Stimulated activated CD8-positive, alpha-beta memory T cell treated with anti-CD3 and anti-CD28 coated beads, Interleukin-2, amount 100 ng/mL, for 1 hour (primary cell): ENCODE results near the gene ACSS3.
"Not testable (repeated sequence)": the region's sequence is repeated elsewhere in the genome, so short reads cannot be mapped to it uniquely, and the experiment has no call there.

Experiments
- DNase-seq, 2 donors: peaks; one replicate each; pipeline ENCODE4 v3.0.0-alpha.2; 2020; ENCODE audit warnings: low read depth in 2 of 2

Gene ACSS3

GRCh38 chr12:81167694-81168093 is 89.8 kb downstream of the ACSS3 start:
- DNase-seq = no peak

- no peak for DNase-seq
Observed at GRCh38 chr12:81168445-81168844, 90.6 kb downstream of the ACSS3 start.

GRCh38 chr12:81170072-81170471 is 92.2 kb downstream of the ACSS3 start:
- no peak for DNase-seq

DNA sequence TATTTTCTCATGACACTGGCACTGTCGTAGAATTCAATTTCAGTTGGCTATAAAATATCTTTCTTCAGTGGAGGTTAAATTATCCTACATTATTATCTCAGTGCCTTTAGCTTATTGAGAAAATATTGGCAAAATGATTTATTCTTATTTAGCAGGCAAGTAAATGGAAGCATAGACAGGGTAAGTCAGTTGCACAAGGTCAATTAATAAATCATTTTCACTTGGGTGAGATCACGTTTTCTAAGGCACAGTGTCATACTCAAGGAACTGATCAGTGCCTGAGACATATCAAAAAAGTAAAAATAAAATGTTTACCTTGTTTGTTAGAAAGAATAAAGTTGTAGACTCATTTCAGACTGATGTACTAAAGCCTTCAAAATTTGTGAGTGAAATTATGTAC is 95.0 kb downstream of the ACSS3 start:
- no peak for DNase-seq

DNA sequence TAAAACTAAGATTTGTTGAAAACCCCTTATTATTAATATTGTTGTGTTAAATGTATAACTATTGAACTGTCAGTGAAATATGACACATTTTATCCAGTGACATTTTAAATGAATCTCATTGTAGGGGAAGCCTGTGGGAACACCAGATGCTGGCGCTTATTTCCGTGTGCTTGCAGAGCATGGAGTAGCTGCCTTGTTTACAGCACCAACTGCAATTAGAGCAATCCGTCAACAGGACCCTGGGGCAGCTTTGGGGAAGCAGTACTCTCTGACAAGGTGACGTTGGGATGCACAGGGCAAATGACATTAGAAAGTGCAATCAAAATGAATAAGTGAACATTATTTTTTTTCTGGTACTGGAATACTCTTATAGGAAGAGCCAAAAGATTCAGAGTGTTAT is 96.8 kb downstream of the ACSS3 start:
- DNase-seq = no peak

- no peak for DNase-seq
Observed at GRCh38 chr12:81176796-81177195, 98.9 kb downstream of the ACSS3 start.

- no peak for DNase-seq
Observed at GRCh38 chr12:81181691-81182090, 103.8 kb downstream of the ACSS3 start.

DNA sequence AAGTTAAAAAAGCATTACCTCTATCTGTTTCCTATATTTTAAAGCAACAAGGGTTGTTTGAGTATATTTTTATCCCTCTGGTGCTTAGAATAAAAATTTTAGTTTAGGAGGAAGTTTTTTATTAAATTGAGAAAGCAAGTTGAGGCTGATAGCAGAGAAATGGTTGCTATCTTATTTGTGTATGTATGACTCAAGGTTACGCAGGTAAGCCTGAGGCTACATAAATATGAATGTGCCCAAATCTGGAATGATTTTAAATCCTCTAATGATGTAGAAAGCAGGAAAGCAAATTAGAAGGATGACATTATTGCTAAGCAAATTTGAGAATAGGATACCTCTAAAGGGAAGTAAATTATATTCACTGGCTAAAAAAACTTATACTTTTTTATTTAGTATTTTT is 109.8 kb downstream of the ACSS3 start:
- no peak for DNase-seq

DNA sequence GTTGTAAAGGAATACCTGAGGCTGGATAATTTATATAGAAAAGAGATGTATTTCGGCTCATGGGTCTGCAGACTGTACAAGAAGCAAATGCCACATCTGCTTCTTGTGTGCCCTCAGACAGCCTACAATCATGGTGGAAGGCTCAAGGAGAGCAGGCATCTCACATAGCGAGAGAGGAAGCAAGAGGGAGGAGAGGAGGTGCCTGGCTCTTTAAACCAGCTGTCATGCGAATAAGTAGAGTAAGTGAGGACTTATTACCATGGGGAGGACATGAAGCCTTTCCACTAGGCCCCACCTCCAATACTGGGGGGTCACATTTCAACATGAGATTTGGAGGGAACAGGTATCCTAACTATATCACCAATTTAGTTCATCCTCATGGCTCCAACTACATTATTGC is 118.7 kb downstream of the ACSS3 start:
- no peak for DNase-seq

DNA sequence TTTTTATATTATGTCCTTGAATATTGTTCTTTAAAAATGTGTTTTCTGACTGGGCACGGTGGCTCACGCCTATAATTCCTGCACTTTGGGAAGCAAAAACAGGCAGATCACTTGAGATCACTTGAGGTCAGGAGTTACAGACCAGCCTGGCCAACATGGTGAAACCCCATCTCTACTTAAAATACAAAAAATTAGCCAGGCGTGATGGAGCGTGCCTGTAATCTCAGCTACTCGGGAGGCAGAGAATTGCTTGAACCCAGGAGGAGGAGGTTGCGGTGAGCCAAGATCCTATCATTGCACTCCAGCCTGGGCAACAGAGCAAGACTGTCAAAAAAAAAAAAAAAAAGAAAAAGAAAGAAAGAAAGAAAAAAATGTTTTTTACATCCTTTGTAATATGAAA is 122.7 kb downstream of the ACSS3 start:
- DNase-seq = not testable (repeated sequence)

DNA sequence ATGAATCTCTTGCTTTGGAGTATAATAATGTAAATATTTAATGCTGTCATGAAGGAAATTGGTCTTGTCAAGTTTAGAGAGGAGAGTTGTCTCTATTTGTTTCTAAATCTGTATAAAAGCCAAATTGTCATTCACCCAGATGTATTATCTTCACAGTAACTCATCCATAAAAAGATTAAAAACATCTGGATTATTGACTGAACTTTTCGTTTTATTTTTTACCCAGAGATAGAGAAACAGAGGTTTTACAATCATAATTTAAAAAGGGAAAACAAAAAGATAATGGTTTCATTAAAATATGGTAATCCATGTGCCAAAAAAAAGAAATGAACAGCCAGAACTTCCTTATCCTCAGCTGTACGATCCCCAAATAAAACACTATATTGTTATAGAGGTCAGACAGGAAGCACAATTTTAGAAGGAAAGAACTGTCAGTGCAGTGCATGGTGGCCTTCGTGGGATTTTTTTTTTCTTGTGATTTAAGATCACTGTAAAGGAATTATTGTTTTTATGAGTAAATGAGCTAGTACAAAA is 125.9 kb downstream of the ACSS3 start:
- no peak for DNase-seq

DNA sequence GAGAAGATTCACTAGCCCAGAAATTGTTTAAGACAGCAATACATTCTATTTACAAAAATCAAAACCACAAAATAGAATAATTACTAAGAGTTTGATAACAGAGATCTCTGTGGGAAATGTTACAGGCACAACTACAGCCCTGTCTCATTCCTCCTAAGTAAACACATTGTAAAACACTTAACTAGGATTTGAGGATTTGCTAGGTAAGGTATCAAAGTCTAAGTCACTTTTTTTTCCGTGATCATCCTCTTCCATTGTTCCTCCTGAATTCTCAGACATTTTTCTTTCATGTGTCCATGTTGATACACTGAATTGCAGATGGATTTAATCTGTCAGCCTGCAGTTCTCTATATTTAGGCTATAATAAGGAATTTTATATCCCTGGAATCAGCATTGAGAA is 127.5 kb downstream of the ACSS3 start:
- no peak for DNase-seq

DNA sequence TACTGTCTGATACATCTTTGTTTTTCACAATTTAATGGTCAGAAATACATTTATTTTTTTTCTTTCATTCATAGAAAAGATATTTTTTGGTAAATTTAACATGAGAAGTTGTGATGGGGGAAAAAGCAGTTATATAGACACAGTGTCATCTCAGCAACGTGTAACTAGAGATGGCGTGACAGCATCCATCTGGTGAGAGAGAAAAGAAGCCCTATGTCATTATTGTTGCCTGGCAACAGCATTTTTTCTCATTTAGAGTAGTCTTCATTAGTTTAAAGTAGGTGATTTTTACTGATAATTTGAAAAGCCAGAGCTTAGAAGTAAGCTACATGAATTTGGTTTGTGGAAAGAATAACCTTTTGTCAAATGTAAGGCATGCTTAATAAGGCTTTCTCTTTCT is 128.6 kb downstream of the ACSS3 start:
- DNase-seq = no peak

- no peak for DNase-seq
Observed at GRCh38 chr12:81207173-81207572, 129.3 kb downstream of the ACSS3 start.

GRCh38 chr12:81207664-81208063 is 129.8 kb downstream of the ACSS3 start:
- no peak for DNase-seq

- DNase-seq = no peak
Observed at GRCh38 chr12:81208187-81208911, 130.5 kb downstream of the ACSS3 start.

DNA sequence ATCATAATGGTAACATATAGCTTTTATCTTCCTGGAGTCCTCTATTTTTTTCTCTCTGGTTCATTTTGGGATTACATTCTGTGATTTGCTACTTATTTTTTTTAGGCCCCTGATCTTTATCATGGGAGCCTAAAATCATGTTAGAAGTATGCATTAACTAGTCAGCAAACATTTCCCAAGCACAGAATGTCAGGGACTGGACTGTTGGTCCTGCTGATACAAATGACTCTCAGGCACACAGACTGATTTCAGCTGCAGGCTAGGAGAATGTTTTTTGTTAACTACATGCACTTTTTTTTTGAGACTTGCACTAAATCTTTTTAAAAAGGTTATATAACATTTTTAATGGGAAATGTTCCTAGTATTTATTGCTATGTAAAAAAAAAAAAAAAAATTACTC is 131.1 kb downstream of the ACSS3 start:
- DNase-seq = no peak

GRCh38 chr12:81209772-81210225 is 131.9 kb downstream of the ACSS3 start:
- DNase-seq = not testable (repeated sequence)

DNA sequence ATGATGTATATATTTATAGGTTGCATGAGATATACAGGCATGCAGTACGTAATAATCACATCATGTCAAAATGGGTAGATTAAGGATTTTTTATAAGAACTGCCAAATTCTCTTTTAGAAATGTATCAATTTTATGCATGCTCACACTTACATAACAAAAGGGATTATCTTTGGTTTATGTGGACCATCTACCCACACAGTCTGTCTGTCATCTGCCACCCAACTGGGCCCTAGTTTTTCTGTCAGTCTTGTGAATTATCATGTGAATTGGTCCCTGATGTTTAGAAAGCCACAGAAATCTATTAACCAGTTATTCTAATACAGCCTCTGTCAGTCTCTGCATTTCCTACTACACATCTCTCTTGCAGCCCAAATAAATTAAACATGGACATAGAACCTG is 133.4 kb downstream of the ACSS3 start:
- DNase-seq = no peak

DNA sequence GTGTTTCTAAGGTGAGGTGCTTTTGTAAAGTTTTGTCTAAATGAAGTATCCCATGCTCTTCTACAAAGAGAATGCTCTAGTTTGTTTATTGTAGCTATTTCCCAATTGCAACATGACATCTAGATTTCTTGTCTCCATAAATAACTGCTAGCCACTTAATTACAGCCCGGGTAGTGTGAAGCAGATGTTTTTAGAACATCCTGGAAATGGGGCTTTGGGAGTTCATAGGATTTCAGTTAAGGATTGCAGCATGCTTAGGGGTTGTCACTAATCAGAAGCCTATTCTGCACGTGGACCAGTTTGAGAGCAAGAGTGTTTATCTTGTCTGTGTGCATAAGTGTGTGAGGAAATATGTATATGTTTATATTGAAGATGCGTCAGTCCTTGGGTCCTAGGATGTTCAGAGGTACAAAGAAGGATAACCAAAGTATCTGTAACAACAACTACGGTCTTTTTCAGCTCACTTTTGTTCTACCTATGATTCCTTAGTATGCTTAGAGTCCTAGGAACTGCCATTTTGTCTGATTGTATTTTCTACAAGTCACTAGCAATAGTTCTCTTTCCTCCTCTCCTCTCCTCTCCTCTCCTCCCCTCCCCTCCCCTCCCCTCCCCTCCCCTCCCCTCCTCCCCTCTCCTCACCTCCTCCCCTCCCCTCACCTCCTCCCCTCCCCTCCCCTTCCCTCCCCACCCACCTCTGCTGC is 135.3 kb downstream of the ACSS3 start:
- no peak for DNase-seq

GRCh38 chr12:81216739-81217138 is 138.9 kb downstream of the ACSS3 start:
- DNase-seq = no peak

DNA sequence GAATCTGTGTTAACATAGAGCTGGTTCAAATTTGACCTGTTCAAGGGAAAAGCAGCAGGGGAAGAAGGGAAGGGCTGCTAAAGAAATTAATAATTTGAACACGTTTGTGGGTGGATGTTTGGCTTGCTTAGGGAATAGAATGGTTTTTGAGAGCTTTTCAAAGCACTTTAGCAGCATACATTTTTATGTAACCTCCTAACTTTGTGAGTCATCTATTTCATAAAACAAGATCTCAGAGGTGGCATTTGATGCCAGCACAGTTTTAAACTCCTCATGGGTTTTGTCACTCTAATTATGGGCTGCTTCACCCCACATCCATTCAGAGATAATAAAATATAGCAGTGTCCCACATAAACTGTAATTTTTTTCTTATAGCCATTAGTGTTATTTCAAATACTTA is 143.8 kb downstream of the ACSS3 start:
- DNase-seq = no peak
